GM19351 (cell line): ENCODE measurements around the gene CFAP299.
"Not testable (repeated sequence)": the region's sequence is repeated elsewhere in the genome, so short reads cannot be mapped to it uniquely, and the experiment has no call there.

ENCODE experiments used
- ATAC-seq: cut with Tn5 transposase; IDR thresholded peaks from one replicate; pipeline ENCODE4 v1.9.1; 2021; ENCODE audit warnings: mild to moderate bottlenecking, moderate library complexity; ENCODE audit not compliant: unreplicated experiment

The CFAP299 gene

GRCh38 chr4:80705311-80705710 lies 369.8 kb downstream of the CFAP299 start:
- no peak for ATAC-seq

GRCh38 chr4:80709082-80709869 lies 373.7 kb downstream of the CFAP299 start:
- no peak for ATAC-seq

GRCh38 chr4:80710748-80711451 lies 375.4 kb downstream of the CFAP299 start:
- no peak for ATAC-seq

- ATAC-seq = no peak
These were observed 376.4 kb downstream of the CFAP299 start for GRCh38 chr4:80711956-80712355.

- no peak for ATAC-seq
These were observed 377.9 kb downstream of the CFAP299 start for GRCh38 chr4:80713409-80713808.

- ATAC-seq = no peak
These were observed 381.7 kb downstream of the CFAP299 start for GRCh38 chr4:80717204-80717603.

- no peak for ATAC-seq
These were observed 390.9 kb downstream of the CFAP299 start for GRCh38 chr4:80726471-80726870.

GRCh38 chr4:80730158-80730557 lies 394.6 kb downstream of the CFAP299 start:
- no peak for ATAC-seq

GRCh38 chr4:80731436-80731835 lies 395.9 kb downstream of the CFAP299 start:
- no peak for ATAC-seq

- ATAC-seq = no peak
These were observed 396.5 kb downstream of the CFAP299 start for GRCh38 chr4:80732010-80732409.

- ATAC-seq = no peak
These were observed 404.8 kb downstream of the CFAP299 start for GRCh38 chr4:80740375-80740774.

- ATAC-seq = not testable (repeated sequence)
These were observed 414.0 kb downstream of the CFAP299 start for GRCh38 chr4:80749558-80749957.

GRCh38 chr4:80751200-80751599 lies 415.7 kb downstream of the CFAP299 start:
- ATAC-seq = no peak

- no peak for ATAC-seq
These were observed 432.4 kb downstream of the CFAP299 start for GRCh38 chr4:80767944-80768343.

- no peak for ATAC-seq
These were observed 440.6 kb downstream of the CFAP299 start for GRCh38 chr4:80776168-80776567.

GRCh38 chr4:80781431-80781830 lies 445.9 kb downstream of the CFAP299 start:
- no peak for ATAC-seq

- no peak for ATAC-seq
These were observed 451.8 kb downstream of the CFAP299 start for GRCh38 chr4:80787306-80787705.

- no peak for ATAC-seq
These were observed 453.3 kb downstream of the CFAP299 start for GRCh38 chr4:80788798-80789197.

- ATAC-seq = peak; percentile 78
These were observed 454.6 kb downstream of the CFAP299 start for GRCh38 chr4:80790152-80790551.

GRCh38 chr4:80793660-80794059 lies 458.1 kb downstream of the CFAP299 start:
- ATAC-seq = not testable (repeated sequence)

- ATAC-seq = no peak
These were observed 462.6 kb downstream of the CFAP299 start for GRCh38 chr4:80798082-80798481.

GRCh38 chr4:80800719-80801118 lies 465.2 kb downstream of the CFAP299 start:
- not testable (repeated sequence) for ATAC-seq
